ENCODE measurements around the gene SNX9. TPM values are rescaled to one million over a fixed set of nuclear protein-coding genes. Genes with fewer than 3 reads are reported as not detected.

SNX9 gene
- total and polyA plus RNA-seq, 2 of the 4 experiments (the other 2 are of a cell fraction), result 35.3 to 41.2 TPM

- no peak overlapping the region for H4K5ac ChIP-seq (ENCODE audit: low read depth, low read length)
- H3K56ac ChIP-seq (ENCODE audit: extremely low read depth, insufficient read depth, low read length), result no peak overlapping the region
- H3K4ac ChIP-seq (ENCODE audit: low read depth, low read length), result no peak overlapping the region
- peaks cover 11% of the 10 kb centered on the region for H3K4me1 ChIP-seq (ENCODE audit: control insufficient read depth, insufficient read depth, low read length)
- no peak overlapping the region for H2BK5ac ChIP-seq (ENCODE audit: low read depth, low read length, poor library complexity, severe bottlenecking)
- ChIA-PET CTCF (interaction anchor here (0.5 kb wide), 1 partner anchor 33 kb away, joined by 3 read pairs; no protein-coding TSS in a partner anchor), POLR2A (ENCODE audit: unreplicated experiment) (no interaction called here)
- no peak overlapping the region for H4K91ac ChIP-seq (ENCODE audit: insufficient read depth, low read depth, low read length)
- no peak overlapping the region for H2BK20ac ChIP-seq (ENCODE audit: low read depth, low read length)
- in situ Hi-C loops (cut with MboI; ENCODE audit: low sequenced_read_pairs) (no loop called here), intact Hi-C loops (cut with micrococcal nuclease) (no loop called here), dilution Hi-C loops (cut with HindIII; ENCODE audit: low sequenced_read_pairs, unreplicated experiment) (no loop called here)
- H3K36me3 ChIP-seq (ENCODE audit: control insufficient read depth, insufficient read depth, low read length), result no peaks in the 10 kb centered on the region
- ATAC-seq (ENCODE audit: low read depth) (peak; percentile 31; the same call in 1 of the 2 replicates), DNase-seq (no peak)
- H2BK15ac ChIP-seq (ENCODE audit: low read depth, low read length), result no peak overlapping the region
- no TSS peak for BruUV-seq (replicated peaks)
- no peak overlapping the region for H3K18ac ChIP-seq (ENCODE audit: low read depth, low read length)
- peaks cover 16% of the 10 kb centered on the region for H3K9me1 ChIP-seq (ENCODE audit: insufficient read depth, low read length)
- H4K8ac ChIP-seq (ENCODE audit: low read depth in 2 of 2, low read length in 2 of 2), result no peak overlapping the region
- 100% methylated on average over 4 of the region's 5 CpGs; no CpG with 5 or more reads in 1 of the 2 experiments for WGBS, 2 experiments (ENCODE audit: extremely low coverage in 2 of 2, insufficient read length in 1 of 2)
- no peak overlapping the region for H2BK120ac ChIP-seq (ENCODE audit: low read depth, low read length)
- no peak overlapping the region for H3K9ac ChIP-seq (ENCODE audit: low read depth, low read length)
- H3K79me1 ChIP-seq (ENCODE audit: low read depth in 1 of 2, low read length in 2 of 2), result peaks cover 32 to 86% of the 10 kb centered on the region in 2 experiments
- no peak overlapping the region for H3K27ac ChIP-seq (ENCODE audit: insufficient read depth, low read length)
- no peak overlapping the region for H3K4me2 ChIP-seq (ENCODE audit: low read depth, low read length)
- no peak overlapping the region for H2AK5ac ChIP-seq (ENCODE audit: low read depth, low read length)
- H3K9me3 ChIP-seq (ENCODE audit: control insufficient read depth, insufficient read depth, low read length), result peaks cover 11% of the 10 kb centered on the region
- no peak for TF ChIP-seq FOS (IDR thresholded peaks at IDR 0.05; ENCODE audit: low read depth, low read length)
- no peak for TF ChIP-seq CHD1 (IDR thresholded peaks at IDR 0.05; ENCODE audit: low read depth, low read length)
- no peak for TF ChIP-seq RCOR1 (IDR thresholded peaks at IDR 0.05; ENCODE audit: insufficient replicate concordance, low read length)
- no peak for TF ChIP-seq USF2 (IDR thresholded peaks at IDR 0.05; ENCODE audit: low read depth, low read length)
- no peak for TF ChIP-seq MAZ (IDR thresholded peaks at IDR 0.05; ENCODE audit: borderline replicate concordance, low read depth, low read length)
- no peak for TF ChIP-seq POLR2A (IDR thresholded peaks at IDR 0.05; ENCODE audit: low read depth, low read length)
- TF ChIP-seq CEBPB (IDR thresholded peaks at IDR 0.05; ENCODE audit: low read depth, low read length), result no peak
- no peak for TF ChIP-seq SMC3 (IDR thresholded peaks at IDR 0.05; ENCODE audit: low read depth, low read length)
- TF ChIP-seq NFE2L2 (IDR thresholded peaks at IDR 0.05; ENCODE audit: low read depth, low read length), result no peak
- no peak for TF ChIP-seq MXI1 (IDR thresholded peaks at IDR 0.05; ENCODE audit: borderline replicate concordance, low read depth, low read length)
- TF ChIP-seq RAD21 (IDR thresholded peaks at IDR 0.05; ENCODE audit: low read length), result no peak
- TF ChIP-seq MAFK (IDR thresholded peaks at IDR 0.05; ENCODE audit: low read depth, low read length), result no peak
- TF ChIP-seq BHLHE40 (IDR thresholded peaks at IDR 0.05; ENCODE audit: low read depth, low read length), result no peak
- no peak overlapping the region for H3K23ac ChIP-seq (ENCODE audit: low read depth, low read length)
- H4K20me1 ChIP-seq (ENCODE audit: insufficient read depth, low read length), result peaks cover 95% of the 10 kb centered on the region
- no peaks in the 10 kb centered on the region for H3K27me3 ChIP-seq (ENCODE audit: control insufficient read depth, insufficient read depth, low read length)
- H3K4me3 ChIP-seq (ENCODE audit: insufficient read depth, low read depth, low read length), result no peak overlapping the region
- H2AK9ac ChIP-seq (replicated peaks; ENCODE audit: low read depth, low read length, poor library complexity), result no peak overlapping the region
- no peak overlapping the region for H3K14ac ChIP-seq (replicated peaks; ENCODE audit: low read depth, low read length)
- H2AFZ ChIP-seq (replicated peaks; ENCODE audit: low read length, poor library complexity), result no peak overlapping the region
Measured at GRCh38 chr6:157849288-157850017, 26.4 kb downstream of the SNX9 start.

All from IMR-90 (cell line).